ENCODE measurements around the gene CALCR.

CALCR gene

GRCh38 chr7:93453262-93453661 lies 121.3 kb downstream of the CALCR start:
- TF ChIP-seq CTCF (IDR thresholded peaks at IDR 0.05; ENCODE audit: insufficient read depth, low read length, poor library complexity, severe bottlenecking), result no peak
- H3K4me3 ChIP-seq (replicated peaks; ENCODE audit: low read depth, low read length), result no peak overlapping the region
- DNase-seq (ENCODE audit: extremely low read depth, insufficient read length), result no peak
- no peaks in the 10 kb centered on the region for H3K36me3 ChIP-seq (ENCODE audit: control insufficient read depth, insufficient read depth, low read length)
- H3K27me3 ChIP-seq (replicated peaks; ENCODE audit: control insufficient read depth, insufficient read depth, low read length), result no peaks in the 10 kb centered on the region

GRCh38 chr7:93448176-93448575 lies 126.3 kb downstream of the CALCR start:
- Histone ChIP-seq H3K4me3 (replicated peaks; ENCODE audit: low read depth, low read length) (no peak overlapping the region), H3K27me3 (replicated peaks; ENCODE audit: control insufficient read depth, insufficient read depth, low read length) (no peaks in the 10 kb centered on the region), H3K36me3 (ENCODE audit: control insufficient read depth, insufficient read depth, low read length) (no peaks in the 10 kb centered on the region)
- DNase-seq (ENCODE audit: extremely low read depth, insufficient read length), result no peak
- TF ChIP-seq CTCF (IDR thresholded peaks at IDR 0.05; ENCODE audit: insufficient read depth, low read length, poor library complexity, severe bottlenecking), result no peak

- no peak for DNase-seq (ENCODE audit: extremely low read depth, insufficient read length)
- Histone ChIP-seq H3K36me3 (ENCODE audit: control insufficient read depth, insufficient read depth, low read length) (no peaks in the 10 kb centered on the region), H3K4me3 (replicated peaks; ENCODE audit: low read depth, low read length) (no peak overlapping the region), H3K27me3 (replicated peaks; ENCODE audit: control insufficient read depth, insufficient read depth, low read length) (no peaks in the 10 kb centered on the region)
- no peak for TF ChIP-seq CTCF (IDR thresholded peaks at IDR 0.05; ENCODE audit: insufficient read depth, low read length, poor library complexity, severe bottlenecking)
Observed at GRCh38 chr7:93447509-93447908, 127.0 kb downstream of the CALCR start.

- no peaks in the 10 kb centered on the region for H3K36me3 ChIP-seq (ENCODE audit: control insufficient read depth, insufficient read depth, low read length)
- H3K27me3 ChIP-seq (replicated peaks; ENCODE audit: control insufficient read depth, insufficient read depth, low read length), result no peaks in the 10 kb centered on the region
- peak; percentile 88 for TF ChIP-seq CTCF (IDR thresholded peaks at IDR 0.05; ENCODE audit: insufficient read depth, low read length, poor library complexity, severe bottlenecking)
- no peak for DNase-seq (ENCODE audit: extremely low read depth, insufficient read length)
- no peak overlapping the region for H3K4me3 ChIP-seq (replicated peaks; ENCODE audit: low read depth, low read length)
Observed at GRCh38 chr7:93442478-93443224, 131.9 kb downstream of the CALCR start.

GRCh38 chr7:93435791-93436190 lies 138.7 kb downstream of the CALCR start:
- TF ChIP-seq CTCF (IDR thresholded peaks at IDR 0.05; ENCODE audit: insufficient read depth, low read length, poor library complexity, severe bottlenecking), result no peak
- Histone ChIP-seq H3K27me3 (replicated peaks; ENCODE audit: control insufficient read depth, insufficient read depth, low read length) (no peaks in the 10 kb centered on the region), H3K36me3 (ENCODE audit: control insufficient read depth, insufficient read depth, low read length) (no peaks in the 10 kb centered on the region), H3K4me3 (replicated peaks; ENCODE audit: low read depth, low read length) (no peak overlapping the region)
- DNase-seq (ENCODE audit: extremely low read depth, insufficient read length), result no peak

GRCh38 chr7:93432130-93432529 lies 142.4 kb downstream of the CALCR start:
- Histone ChIP-seq H3K4me3 (replicated peaks; ENCODE audit: low read depth, low read length) (no peak overlapping the region), H3K27me3 (replicated peaks; ENCODE audit: control insufficient read depth, insufficient read depth, low read length) (no peaks in the 10 kb centered on the region), H3K36me3 (ENCODE audit: control insufficient read depth, insufficient read depth, low read length) (no peaks in the 10 kb centered on the region)
- DNase-seq (ENCODE audit: extremely low read depth, insufficient read length), result no peak
- TF ChIP-seq CTCF (IDR thresholded peaks at IDR 0.05; ENCODE audit: insufficient read depth, low read length, poor library complexity, severe bottlenecking), result no peak

Measured in GM06990 (cell line).